Stimulated activated CD8-positive, alpha-beta memory T cell treated with anti-CD3 and anti-CD28 coated beads, Interleukin-7, amount 100 ng/mL, for 1 hour (primary cell): ENCODE results near the gene MXRA7.
A peak's percentile ranks its signal among the peaks of the same experiment; 100 is the strongest.
"Not testable (repeated sequence)": the region's sequence is repeated elsewhere in the genome, so short reads cannot be mapped to it uniquely, and the experiment has no call there.

Experiments used
- DNase-seq, 2 donors: peaks; one replicate each; pipeline ENCODE4 v3.0.0-alpha.2; 2020; ENCODE audit warnings: low read depth in 2 of 2

Gene MXRA7, protein sequence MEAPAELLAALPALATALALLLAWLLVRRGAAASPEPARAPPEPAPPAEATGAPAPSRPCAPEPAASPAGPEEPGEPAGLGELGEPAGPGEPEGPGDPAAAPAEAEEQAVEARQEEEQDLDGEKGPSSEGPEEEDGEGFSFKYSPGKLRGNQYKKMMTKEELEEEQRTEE

DNA sequence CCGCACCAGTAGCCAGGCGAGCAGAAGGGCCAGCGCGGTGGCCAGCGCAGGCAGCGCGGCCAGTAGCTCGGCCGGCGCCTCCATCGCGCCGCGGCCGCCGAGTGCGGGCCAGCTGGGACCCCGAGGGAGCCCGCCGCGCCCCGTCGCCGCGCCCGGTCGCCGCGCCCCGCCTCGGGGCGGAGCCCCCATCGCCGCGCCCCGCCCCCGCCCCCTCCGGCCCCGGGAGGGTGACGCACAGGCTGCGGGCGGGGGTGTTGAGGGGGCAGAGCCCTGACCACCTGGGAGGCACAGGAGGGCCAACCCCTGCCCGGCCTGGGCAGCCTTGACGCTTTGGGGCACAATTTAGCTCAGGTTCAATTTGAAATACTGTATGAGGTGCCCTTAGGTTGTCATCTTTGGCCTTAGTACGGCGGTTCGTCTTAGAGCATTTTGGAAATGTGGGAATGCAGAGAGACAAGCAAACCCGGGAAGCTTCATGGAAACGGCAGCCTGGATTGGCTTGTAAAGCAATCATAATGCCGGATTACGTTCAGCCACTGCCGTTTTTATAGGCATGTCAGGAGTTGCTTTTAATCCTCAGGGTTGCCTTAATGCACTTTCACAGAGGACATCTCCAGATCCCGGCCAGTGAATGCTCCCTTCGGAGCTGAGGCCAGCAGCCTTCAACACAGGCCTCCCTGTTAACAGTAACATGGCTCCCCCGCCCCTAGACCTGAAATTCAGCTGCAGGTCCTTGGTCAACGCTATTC, at the start of gene MXRA7:
Gene MXRA7 (minus strand): TSS at position 103 of the 749 bp plus-strand sequence. CDS start 19 bp downstream, at position 84.
- peak; percentile 30 to 34 for DNase-seq

DNA sequence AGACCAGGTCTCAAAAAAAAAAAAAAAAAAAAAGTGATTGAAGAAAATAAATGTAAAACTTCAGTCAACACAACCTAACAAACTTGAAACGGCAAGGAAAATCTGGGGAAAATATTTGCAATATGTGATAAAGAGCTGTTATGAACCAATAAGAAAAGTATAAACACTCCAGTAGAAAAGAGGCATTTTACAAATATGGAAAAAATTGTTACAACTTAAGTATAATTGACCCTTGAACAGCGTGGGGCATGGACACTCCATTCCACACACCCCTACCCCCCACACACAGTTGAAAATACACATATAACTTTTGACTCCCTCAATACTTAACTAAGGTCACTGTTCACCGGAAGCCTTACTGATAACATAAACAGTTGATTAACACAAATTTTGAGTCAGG, 47.8 kb upstream of the MXRA7 start:
- DNase-seq = no peak

DNA sequence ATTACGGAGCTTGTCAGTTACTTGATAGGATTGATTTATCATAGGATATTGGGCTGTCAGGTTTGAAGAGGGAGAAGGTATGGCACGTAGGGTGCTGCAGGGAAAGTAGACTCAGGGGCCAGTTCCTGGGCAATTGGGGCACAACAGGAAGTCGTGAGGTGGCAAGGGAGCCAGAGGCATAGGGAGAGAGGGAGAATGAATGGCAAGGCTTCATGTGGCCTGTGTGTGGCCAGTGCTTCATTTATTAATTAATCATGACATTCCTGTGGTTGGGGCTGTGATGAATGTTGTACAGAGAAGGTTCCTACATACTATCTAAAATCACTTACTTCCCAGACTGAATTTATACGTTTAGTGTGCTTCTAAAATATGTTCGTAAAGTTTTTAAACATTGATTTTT, 46.5 kb upstream of the MXRA7 start:
- no peak for DNase-seq

DNA sequence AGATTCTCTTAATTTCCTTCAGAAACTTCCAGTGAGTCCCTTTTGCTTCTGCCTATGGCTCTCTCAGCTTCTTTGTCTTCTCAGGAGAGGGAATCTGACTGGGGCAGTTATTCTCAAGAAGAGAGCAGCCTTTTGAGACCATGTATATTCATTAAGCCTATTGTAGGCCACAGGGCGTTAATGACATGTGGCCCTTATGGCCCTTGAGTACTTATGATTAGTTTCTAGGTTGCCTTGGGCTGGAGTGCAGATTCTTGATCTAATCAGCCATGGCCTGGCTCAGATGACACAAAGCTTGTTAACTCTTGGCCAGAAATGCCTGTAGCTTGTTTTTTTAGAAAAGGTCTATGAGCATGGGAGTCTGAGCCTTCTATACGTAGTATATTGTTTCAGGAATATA, 44.5 kb upstream of the MXRA7 start:
- DNase-seq = no peak

DNA sequence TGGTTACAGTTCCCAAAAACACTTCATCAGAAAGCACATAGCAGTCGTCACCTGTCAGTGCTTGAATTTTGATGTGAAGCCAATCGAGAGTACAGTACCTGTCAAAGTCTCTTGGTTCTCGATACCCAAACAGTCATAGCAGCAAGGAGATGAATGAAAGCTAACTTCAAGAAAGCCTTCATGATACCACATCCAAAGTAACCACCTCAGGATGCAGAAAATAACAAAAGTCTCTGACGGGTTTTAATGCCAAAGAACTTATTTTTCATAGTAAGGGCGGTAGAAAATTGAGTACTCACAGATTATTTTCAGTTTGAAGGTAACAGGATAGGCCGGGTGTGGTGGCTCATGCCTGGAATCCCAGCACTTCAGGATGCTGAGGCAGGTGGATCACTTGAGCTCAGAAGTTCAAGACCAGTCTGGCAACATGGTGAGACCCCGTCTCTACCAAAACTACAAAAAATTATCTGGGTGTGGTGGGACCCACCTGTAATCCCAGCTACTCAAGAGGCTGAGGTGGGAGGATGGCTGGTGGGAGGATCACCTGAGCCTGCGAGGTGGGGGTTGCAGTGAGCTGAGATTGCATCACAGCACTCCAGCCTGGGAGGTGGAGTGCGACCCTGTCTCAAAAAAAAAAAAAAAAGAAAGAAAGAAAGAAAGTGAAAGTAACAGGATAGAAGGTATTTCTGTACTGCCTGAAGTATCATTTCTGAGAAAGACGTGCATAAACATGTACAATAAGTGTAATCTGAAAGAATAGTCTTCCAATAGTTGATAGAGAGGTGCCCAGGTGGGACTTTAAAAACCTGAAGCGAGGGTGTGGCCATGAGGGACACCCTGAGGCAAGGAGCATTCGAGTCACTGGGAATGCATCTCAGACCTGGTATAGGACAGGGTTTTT, 42.5 kb upstream of the MXRA7 start:
- DNase-seq = no peak

DNA sequence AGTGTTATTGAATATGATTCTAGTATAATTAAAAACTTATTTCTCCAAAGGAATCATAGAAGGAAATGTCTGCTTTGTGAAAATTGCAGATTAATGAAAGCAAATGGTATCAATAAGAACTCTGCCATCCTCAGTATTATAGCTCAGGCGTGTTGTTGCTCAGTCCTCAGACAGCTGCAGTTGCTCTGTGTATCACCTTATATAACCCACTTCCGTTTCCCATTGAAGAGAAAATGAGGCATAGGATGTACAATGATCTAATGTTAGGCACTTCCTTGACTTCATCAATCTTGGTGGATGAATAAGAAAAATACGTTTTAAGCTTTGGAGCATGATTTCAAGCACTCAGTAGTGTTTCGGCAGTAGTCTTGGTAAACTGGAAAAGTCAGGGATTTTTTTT, 41.2 kb upstream of the MXRA7 start:
- no peak for DNase-seq

DNA sequence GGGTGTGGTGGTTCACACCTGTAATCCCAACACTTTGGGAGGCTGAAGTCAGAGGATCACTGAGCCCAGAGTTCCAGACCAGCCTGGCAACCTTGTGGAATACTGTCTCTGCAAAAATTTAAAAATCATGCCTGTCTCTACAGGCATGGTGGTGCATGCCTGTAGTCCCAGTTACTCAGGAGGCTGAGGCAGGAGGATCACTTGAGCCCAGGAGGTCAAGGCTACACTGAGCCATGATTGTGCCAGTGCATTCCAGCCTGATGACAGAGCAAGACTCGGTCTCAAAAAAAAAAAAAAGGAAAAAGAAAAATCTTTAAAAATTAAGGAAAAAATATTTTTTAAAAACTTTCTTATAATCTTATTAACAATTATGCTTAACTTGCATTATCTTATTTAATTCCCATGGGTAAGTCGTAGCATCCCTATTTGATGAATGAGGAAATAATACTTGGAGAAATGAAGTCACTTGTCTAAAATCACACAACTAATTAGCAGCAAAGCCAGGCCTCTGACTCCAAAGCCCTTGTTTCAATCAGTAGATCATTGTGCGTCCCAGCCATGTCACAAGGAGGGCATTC, 40.7 kb upstream of the MXRA7 start:
- DNase-seq = no peak

DNA sequence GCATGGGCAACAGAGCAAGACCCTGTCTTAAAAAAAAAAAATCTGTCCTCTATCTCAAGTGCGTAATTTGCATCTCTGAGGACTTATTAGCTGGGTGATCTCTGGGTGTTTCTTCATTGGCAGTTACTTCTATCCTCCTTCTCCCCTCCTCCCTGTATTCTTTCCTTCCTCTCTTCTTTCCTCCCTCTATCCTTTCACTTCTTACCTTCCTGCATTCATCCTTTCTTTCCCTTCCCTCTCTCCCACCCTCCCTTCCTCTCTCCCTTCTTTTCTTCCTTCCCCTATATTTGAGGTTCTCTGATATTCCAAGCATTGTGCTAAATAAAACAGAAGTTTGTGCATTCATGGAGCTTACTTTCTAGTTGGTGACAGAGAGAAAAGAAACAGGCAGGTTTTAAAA, 37.9 kb upstream of the MXRA7 start:
- no peak for DNase-seq

DNA sequence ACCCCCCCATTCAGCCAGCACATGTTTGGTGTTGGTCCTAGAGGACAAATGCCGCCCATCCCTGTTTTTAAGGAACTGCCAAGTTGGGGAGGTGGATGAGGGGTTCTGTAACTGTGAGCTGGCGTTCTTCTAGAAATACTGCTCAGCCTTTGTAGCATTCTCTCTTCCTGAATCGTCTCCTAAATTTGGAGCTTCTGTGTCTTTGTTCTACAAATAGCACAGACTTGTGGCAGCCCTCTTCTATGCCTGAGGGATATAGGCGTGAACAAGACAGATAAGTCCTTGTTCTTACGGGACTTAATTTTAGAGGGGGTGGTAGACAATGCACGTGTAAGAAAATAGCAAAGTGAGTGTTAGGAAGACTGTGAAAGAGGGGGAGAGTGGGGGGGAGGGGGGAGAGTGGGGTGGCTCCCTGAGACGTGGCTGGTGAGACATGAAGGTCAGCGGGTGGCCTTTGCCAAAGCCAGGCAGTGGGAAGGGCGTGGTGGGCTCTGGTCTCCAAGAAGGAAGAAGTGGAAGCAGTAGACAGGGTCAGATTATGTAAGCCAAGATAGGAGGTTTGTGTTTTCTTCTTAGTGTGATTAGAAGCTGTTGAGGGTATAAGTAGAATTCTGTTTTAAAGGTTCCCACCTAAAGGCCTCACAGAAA, 37.1 kb upstream of the MXRA7 start:
- no peak for DNase-seq

DNA sequence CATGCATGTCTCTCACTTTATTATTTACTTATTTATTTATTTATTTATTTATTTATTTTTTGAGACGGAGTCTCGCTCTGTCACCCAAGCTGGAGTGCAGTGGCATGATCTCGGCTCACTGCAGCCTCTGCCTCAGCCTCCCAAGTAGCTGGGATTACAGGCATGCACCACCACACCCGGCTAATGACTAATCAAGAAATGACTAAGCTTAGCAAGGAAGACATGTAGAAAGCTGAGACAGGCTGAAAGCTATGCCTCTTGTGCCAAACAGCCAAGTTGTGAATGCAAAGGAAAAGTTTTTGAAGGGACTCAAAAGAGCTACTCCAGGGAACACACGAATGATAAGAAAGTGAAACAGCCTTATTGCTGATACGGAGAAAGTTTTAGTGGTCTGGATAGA, 35.0 kb upstream of the MXRA7 start:
- not testable (repeated sequence) for DNase-seq

DNA sequence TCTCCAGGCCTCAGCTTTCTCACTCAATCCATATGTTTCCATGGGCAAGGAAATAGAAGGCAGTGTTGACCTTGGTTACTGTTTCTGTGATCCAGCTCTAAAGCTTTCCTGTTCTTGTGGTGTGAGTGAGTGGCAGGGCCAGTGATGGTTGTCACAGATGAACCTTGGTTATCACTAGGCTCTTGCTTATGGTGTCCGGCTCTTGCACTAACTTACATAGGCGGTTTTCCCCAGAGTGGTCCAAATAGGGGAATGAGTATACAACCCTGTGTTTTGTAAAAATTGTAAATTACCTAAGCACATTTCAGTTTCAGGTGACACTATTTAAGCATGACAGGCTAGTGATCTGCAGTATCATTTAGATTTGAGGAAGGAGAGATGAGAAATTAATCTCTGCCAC, 34.0 kb upstream of the MXRA7 start:
- DNase-seq = no peak

DNA sequence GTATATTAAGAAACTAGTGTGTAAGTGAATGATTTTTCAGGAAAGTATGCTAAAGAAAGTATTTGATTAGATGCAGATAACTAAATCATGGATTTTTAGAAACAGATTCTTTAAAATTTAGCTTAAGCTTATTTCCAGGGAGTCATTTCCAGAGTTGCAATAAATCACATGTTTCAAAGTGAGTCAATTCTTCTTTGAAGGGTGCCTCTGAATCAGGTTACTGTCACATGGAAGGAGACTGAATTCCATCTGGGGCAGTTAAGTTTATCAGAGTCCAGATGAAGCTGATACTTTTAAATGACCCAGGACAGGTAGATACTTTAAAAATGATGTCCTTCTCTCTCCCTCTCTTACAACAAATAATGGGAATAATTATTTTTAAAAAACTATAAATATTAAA, 32.2 kb upstream of the MXRA7 start:
- DNase-seq = no peak

DNA sequence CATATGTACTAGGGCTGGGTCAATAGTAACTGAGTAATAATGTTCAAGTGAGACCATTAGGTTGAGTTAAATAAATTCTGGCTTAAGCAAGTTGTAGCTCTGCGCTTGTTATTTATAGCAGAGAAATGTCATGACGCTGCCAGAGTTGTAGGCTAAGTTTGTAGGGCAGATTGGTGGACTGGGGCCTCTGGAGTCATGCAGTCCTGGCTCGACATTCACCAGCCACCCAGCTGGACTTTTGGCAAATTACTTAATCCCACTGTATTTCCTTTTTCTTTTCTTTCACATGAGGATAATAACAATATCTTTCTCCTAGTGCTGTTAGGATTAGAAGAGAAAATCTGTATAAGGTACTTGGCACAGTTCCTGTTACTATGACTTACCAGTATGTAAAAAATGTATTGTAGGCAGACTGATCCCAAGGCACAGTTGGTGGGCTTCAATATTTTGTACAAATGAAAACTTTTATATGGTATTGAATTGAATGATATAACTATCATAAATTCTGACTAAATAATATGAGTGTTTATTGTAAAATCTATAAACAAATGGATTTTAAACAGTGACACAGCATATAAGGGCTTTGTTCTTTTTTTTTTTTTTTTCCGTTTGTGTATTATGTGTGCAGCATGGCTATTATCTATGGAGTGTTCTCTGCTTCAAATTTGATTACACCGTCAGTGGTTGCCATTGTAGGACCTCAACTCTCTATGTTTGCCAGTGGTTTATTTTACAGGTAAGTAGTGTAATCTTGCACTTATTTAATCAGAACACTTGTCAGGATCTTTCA, 29.8 kb upstream of the MXRA7 start:
- no peak for DNase-seq

DNA sequence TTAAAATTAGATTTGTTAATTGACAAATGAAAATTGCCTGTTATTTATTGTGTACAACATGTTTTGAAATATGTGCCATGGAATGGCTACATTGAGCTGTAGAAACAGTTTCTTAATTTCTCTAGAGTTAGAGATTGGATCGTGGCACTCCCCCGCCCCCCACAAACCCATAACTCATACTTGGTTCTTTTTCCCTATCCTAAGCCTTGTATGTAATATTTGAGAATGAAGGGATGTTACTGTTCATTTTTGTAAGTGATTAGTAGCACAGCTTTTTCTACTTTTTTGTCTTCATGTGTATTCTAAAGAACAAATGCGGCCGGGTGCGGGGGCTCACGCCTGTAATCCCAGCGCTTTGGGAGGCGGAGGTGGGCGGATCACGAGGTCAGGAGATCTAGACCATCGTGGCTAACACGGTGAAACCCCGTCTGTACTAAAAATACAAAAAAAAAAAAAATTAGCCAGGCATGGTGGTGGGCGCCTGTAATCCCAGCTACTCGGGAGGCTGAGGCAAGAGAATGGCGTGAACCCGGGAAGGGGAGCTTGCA, 28.9 kb upstream of the MXRA7 start:
- DNase-seq = not testable (repeated sequence)

DNA sequence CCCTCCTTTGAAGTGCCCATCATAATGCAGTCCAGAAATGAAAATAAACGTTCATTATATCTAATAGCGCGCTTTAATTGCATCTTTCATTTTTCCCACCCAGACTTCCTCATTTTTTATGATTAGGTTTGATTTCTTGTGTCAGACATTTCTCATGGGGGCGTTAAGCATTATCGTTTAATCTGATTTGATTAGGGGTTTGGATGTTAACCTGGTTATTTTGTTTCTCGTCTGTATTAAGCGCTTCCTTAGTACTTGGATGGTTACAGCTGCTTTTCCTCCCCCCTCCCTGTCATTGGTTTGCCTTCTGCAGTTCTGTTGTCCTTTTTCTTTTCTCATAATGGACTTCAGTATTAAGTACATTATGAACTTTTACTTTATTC, 27.7 kb upstream of the MXRA7 start:
- DNase-seq = no peak

DNA sequence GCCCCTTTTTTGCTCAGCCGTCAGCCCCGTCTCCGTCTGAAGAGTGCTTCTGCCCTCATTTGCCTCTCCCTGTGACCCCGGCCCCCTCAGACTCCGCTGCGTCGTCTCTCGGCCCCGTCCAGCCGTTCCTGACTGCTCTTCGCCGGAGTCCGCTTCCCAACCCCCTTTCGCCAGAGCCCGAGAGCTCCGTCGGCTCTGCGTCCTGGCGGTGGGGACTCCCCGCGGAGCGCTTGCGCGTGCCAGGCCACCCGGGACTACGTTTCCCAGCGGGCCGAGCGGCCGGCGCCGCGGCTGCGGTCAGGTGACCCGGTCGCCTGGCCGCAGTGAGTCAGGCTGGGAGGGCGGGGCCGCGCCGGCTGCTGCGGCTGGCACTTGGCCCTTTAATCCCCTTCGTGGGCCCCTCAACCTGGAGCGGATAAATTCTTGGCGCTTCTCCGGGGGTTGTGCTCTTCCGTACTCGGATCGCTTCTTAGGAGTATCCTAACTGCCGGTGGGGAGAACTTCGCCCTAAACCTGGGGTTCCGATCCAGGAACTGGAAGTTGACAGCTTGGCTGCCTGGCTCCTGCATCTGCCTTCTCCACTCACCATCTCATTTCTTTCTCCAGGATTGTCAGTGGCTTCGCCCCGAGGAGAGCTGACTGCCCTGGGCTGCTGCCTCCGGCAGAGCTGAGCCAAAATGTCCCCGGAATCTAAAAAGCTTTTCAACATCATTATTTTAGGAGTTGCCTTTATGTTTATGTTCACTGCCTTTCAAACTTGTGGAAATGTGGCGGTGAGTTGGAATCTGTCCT, 27.1 kb upstream of the MXRA7 start, which contains the start of gene MFSD11:
Gene MFSD11 (plus strand): TSS at position 444 of the 792 bp plus-strand sequence. CDS start 234 bp downstream, at position 678.
- peak; percentile 82 to 85 for DNase-seq

DNA sequence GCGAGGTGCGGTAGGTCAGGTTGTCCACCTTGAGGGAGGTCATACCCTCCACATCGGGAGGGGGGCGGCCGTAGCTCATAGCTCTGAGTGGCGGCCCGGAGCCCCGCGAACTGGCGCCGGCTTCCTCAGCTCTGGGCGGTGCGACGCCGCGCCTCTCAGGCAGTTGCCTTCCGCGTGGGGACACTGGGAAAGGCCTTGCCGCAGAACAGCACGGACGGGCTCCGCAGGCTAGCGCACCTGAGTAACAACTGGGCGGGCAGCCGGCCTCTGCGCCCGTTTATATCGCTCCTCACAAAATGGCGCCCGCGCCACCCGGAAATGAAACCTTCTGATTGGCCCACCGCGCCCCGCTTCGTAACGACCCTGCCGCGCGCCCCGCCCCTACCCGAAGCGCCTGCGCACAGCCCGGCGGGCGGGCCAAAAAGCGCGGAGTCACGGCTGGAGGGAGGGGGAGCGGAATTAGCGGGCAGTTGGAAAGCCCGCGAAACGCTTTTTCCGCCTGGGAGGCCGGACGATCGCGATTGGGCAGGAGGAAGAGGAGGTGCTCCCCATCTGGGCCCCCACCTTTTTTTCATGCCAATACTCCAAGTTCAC, 26.4 kb upstream of the MXRA7 start, which contains the start of gene SRSF2:
Gene SRSF2 (minus strand): TSS at position 250 of the 594 bp plus-strand sequence. CDS start 171 bp downstream, at position 79.
- DNase-seq = peak; percentile 96 to 97

DNA sequence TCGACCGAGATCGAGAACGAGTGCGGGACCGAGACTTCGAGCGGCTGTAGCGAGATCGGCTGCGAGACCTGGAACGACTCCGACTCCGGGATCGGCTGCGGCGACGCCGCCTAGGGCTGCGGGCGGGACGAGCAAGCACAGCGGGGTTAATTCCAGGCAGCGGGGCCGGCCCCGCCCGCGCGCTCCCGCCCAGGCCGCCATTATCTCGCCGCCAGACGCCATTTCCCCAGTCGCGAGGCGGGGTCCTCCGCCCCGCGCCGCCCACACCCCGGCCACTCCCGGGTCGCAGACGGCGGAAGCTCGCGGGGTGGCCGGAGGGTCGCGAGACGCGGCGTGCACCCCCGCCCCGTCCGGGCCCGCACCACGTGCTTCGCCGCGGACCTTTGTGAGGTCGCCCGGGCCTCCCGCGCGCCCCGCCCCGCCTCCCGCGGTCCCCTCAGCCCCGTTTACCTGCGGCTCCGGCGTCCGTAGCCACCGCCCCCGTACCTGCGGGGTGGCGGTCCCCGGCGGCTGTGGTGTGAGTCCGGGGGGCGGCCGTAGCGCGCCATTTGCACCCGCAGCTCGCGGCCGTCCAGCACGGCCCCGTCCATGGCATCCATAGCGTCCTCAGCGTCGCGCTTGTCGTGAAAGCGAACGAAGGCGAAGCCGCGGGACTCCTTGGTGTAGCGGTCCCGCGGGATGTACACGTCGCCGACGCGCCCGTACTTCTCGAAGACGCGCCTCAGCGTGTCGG, 25.8 kb upstream of the MXRA7 start:
- peak; percentile 41 to 45 for DNase-seq
